HFFc6 (cell line): ENCODE data around the gene NTN1. TPM values are rescaled to one million over a fixed set of nuclear protein-coding genes. Genes with fewer than 3 reads are reported as not detected.

ENCODE experiments used
- DNase-seq: peaks from one replicate; pipeline ENCODE4 v3.0.0-alpha.2; 2018
- H3K27ac Mint-ChIP-seq: 2 replicates; pipeline ENCODE4 v1.8.0; 2020; ENCODE audit warnings: mild to moderate bottlenecking, mixed read lengths
- H3K27me3 Mint-ChIP-seq: 2 replicates; pipeline ENCODE4 v1.8.0; 2021; ENCODE audit warnings: mild to moderate bottlenecking, moderate library complexity, mixed read lengths; ENCODE audit not compliant: insufficient read depth
- H3K36me3 Mint-ChIP-seq: 2 replicates; pipeline ENCODE4 v1.8.0; 2021; ENCODE audit warnings: low read depth, mixed read lengths
- H3K4me1 Mint-ChIP-seq: 2 replicates; pipeline ENCODE4 v1.8.0; 2020; ENCODE audit warnings: low read depth, mixed read lengths
- H3K4me3 Mint-ChIP-seq: 2 replicates; pipeline ENCODE4 v1.8.0; 2020; ENCODE audit warnings: mild to moderate bottlenecking, moderate library complexity, mixed read lengths
- H3K9me3 Mint-ChIP-seq: 2 replicates; pipeline ENCODE4 v1.8.0; 2020; ENCODE audit warnings: mild to moderate bottlenecking, mixed read lengths
- CTCF ChIP-seq: fragments of 200-600 bp; sonication (generic); IDR thresholded peaks from 2 replicates; pipeline ENCODE4 v1.5.0; 2021; ENCODE audit warnings: antibody characterized with exemption, mild to moderate bottlenecking
- total RNA-seq, 6 experiments: library from RNA; stranded (reverse); fragmentation: NEBNext Ultra II Directional; extraction: Animal tissue kit (Norgen Biotek cat#: 25700); gene quantifications; 2 replicates in 1 of 6; 3 replicates in 5 of 6; pipeline ENCODE4 v1.2.3, GENCODE V29; 2021

Gene NTN1
- total RNA-seq, 6 experiments from 2014 or later: not detected

GRCh38 chr17:9132291-9132690 lies 111.0 kb downstream of the NTN1 start:
- TF ChIP-seq CTCF: no peak
- H3K9me3 Mint-ChIP-seq: peaks cover 65% of the 10 kb centered on the region
- DNase-seq: no peak
- no peak overlapping the region for H3K4me3 Mint-ChIP-seq
- no peak overlapping the region for H3K27ac Mint-ChIP-seq
- H3K4me1 Mint-ChIP-seq: no peaks in the 10 kb centered on the region
- peaks cover 5% of the 10 kb centered on the region; the same call in 1 of the 2 replicates for H3K36me3 Mint-ChIP-seq
- peaks cover 7% of the 10 kb centered on the region for H3K27me3 Mint-ChIP-seq

GRCh38 chr17:9132944-9133610 lies 111.8 kb downstream of the NTN1 start:
- Mint-ChIP-seq H3K27me3 (peaks cover 8% of the 10 kb centered on the region), H3K4me3 (no peak overlapping the region), H3K4me1 (no peaks in the 10 kb centered on the region), H3K27ac (no peak overlapping the region), H3K36me3 (peaks cover 5% of the 10 kb centered on the region; the same call in 1 of the 2 replicates), H3K9me3 (peaks cover 63% of the 10 kb centered on the region)
- DNase-seq: no peak
- no peak for TF ChIP-seq CTCF

- H3K9me3 Mint-ChIP-seq: peaks cover 36% of the 10 kb centered on the region; the same call in 1 of the 2 replicates
- no peaks in the 10 kb centered on the region for H3K36me3 Mint-ChIP-seq
- H3K4me3 Mint-ChIP-seq: no peak overlapping the region
Observed at GRCh38 chr17:9138161-9138717, 116.9 kb downstream of the NTN1 start.

GRCh38 chr17:9139695-9140094 lies 118.4 kb downstream of the NTN1 start:
- Mint-ChIP-seq H3K36me3 (no peaks in the 10 kb centered on the region), H3K4me1 (no peaks in the 10 kb centered on the region), H3K27me3 (peaks cover 6% of the 10 kb centered on the region), H3K9me3 (peaks cover 26% of the 10 kb centered on the region; the same call in 1 of the 2 replicates), H3K4me3 (no peak overlapping the region), H3K27ac (no peak overlapping the region)
- no peak for DNase-seq
- no peak for TF ChIP-seq CTCF

More at GRCh38 chr17:9138161-9138717, 116.9 kb downstream of the NTN1 start:
- no peak for TF ChIP-seq CTCF
- DNase-seq: no peak
- Mint-ChIP-seq H3K27ac (no peak overlapping the region), H3K4me1 (no peaks in the 10 kb centered on the region), H3K27me3 (peaks cover 6% of the 10 kb centered on the region)

- H3K36me3 Mint-ChIP-seq: no peaks in the 10 kb centered on the region
- TF ChIP-seq CTCF: no peak
- H3K4me3 Mint-ChIP-seq: no peak overlapping the region
- H3K4me1 Mint-ChIP-seq: no peaks in the 10 kb centered on the region
- H3K27ac Mint-ChIP-seq: no peak overlapping the region
- H3K27me3 Mint-ChIP-seq: peaks cover 6% of the 10 kb centered on the region
- DNase-seq: no peak
- H3K9me3 Mint-ChIP-seq: peaks cover 17% of the 10 kb centered on the region; the same call in 1 of the 2 replicates
Observed at GRCh38 chr17:9140550-9141424, 119.5 kb downstream of the NTN1 start.
